Measurements from ENCODE around the gene NCKAP5.

The NCKAP5 gene

GRCh38 chr2:133417415-133417814 lies 150.8 kb downstream of the NCKAP5 start:
- DNase-seq: no peak

DNA sequence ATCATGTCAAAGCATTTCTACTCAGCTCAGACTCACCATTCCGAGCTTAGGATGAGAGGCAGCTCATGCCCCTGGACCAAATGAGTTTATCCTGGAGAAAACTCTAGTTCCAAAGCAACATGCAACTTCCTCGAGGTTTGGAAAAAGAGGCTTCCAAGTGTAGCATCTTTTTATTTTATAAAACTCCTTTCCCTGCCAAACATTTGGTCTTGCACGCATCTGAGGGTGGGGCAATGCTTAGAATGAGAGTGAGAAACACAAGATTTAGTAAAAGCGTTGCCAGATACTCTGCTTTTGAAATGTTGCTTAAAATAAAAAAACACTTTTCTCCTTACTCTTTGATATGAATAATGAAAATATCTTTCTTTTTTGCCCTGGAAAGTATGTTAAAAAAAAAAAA lies 151.5 kb downstream of the NCKAP5 start:
- DNase-seq: no peak

GRCh38 chr2:133416146-133416545 lies 152.1 kb downstream of the NCKAP5 start:
- no peak for DNase-seq

DNA sequence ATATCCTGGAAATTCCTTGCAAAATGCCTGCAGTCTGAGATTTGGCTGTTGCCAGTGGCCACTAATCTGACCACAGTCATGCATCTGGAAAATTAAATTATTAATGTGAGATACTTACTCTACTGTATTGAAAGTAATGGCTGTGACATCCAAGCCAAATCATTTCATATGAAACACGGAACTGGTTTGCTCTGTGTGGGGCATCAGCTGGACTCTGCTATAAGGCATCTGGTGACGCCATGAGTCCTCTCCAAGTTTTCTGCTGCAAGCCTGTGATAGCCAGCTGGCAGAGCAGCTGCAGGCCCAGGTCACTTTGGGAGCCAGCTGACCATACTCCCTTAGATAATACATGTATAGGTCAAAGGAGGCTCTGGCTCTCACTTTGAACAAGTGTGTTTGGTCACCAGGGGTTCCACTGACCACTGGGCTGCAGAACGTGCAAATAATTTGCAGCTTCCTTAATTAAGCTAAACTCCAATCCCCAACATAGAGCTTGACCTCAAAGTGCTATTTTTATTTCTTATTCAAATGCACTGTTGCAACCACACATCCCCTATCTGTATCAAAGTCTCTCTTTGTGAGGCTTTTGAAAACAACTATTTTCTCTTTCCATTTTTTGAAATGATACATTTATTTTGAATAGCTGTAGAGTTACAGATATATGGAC lies 152.9 kb downstream of the NCKAP5 start:
- DNase-seq: no peak

DNA sequence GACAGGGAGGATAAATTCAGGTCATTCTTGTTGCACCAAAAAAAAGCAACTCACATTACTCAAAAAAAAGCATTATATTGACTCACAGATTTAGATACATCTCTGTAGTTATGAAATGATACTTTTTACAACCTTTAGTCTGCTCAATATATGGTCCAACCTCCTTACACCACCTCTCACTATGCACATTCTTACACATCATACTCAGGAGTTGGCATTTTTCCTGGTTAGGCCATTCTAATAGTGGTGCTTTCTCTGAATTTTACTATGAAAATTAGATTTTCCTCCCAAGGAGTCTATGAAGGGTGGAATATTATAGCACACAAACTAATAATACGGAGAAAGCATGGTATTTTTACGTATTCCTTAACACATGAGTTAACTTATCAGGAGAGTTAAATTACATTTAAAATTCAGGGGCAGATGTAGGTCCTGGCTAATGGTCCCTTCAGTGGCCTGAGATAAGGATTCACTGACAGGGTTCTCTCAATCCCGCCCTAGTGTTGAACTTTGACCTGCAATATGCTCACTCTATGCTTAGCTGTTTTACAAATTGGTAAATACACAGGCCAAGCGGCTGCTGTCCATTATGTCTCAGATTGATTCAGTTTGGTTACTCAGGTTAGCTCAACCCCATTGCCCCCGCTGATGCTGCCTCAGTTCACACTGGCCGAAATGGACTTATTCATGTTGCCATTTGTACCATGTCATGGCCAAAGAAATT lies 153.6 kb downstream of the NCKAP5 start:
- DNase-seq: no peak

DNA sequence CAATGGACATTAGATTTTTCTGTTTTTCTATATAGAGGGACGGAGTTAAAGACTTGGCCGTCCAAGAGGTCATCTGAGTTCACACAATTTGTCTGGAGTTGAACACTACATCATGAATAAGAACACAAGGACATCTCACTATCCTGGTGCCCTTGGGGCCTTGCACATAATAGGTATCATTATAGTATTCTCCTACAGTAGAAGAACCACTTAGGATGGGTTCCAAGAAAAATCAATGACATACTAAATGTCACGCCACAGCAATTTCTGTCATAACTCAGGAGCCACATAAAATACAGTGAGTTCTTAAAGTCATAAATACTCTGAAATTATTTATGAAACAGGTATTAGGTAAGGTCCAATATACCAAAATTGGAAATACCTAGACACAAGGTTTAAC lies 154.4 kb downstream of the NCKAP5 start:
- no peak for DNase-seq

GRCh38 chr2:133412694-133413093 lies 155.6 kb downstream of the NCKAP5 start:
- DNase-seq: no peak

DNA sequence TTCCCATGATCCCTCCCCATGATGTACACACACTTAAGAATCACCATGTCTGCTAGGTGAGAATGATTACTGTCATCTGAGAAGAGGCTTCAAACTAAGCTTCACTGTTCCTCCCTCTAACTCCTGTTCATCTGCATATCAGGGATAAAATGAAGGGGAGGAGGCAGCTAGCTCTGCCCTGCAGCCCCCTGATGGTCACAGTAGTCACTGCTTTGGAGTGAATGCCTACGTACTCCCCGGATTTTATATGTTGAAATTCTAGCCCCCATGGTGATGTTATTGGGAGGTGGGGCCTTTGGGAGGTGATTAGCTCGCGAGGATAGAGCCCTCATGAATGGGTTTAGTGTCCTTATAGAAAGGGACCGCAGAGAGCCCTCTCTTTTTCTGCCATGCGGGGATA lies 156.4 kb downstream of the NCKAP5 start:
- no peak for DNase-seq

GRCh38 chr2:133411101-133411500 lies 157.2 kb downstream of the NCKAP5 start:
- DNase-seq: no peak

DNA sequence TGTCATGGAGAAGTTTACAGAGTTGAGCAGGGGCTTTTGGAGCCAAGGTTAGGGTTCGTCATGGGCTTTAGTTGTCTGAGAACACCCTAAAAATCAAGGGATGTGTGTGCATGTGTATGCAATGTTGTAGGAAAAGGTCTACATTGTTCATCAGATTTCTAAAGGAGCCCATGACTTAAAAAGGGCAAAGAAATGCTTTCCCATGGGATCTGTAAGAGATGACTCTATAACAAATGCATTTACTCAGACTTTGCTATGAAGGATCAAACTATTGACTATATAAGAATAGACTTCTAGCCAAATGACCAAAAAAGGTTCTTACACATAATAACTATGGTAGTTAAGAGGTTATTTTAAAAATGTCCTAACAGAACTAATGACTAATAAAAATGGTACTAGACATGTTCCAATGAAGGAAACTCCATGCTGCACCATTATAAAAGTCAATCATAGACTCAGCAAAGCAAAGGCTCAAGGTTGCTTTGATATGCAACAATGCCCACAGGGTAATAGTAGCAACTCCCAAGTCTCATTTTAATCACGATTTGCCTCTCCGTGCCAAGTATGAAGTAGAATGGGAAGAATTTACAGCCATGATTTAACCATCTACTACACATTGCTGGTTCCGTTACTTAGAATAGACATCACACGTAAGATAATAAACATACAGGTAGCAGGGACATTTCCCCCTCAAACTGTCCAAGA lies 158.5 kb downstream of the NCKAP5 start:
- DNase-seq: no peak

- DNase-seq: no peak
Measured at GRCh38 chr2:133408671-133409070, 159.6 kb downstream of the NCKAP5 start.

DNA sequence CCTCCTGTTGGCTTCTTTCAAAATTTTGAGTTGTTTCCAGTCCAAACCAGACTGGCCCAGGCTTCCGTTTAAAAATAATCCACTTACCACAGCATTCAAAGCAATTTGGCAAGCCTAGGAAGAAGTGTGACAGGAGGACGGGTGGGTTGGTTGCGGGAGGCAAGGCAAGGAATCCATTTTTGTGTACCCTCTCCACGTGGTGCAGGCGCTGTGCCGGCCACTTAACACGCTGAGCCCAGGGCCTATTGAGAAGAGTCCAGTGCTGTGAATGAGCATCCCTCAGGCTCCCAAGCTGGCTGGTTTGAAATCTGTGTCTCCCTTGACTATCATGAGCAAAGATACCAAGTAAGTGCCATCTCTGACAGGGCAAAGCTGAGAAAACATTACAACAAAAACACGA lies 160.9 kb downstream of the NCKAP5 start:
- no peak for DNase-seq

- no peak for DNase-seq
Measured at GRCh38 chr2:133405252-133405651, 163.0 kb downstream of the NCKAP5 start.

- DNase-seq: no peak
Measured at GRCh38 chr2:133400411-133400810, 167.9 kb downstream of the NCKAP5 start.

DNA sequence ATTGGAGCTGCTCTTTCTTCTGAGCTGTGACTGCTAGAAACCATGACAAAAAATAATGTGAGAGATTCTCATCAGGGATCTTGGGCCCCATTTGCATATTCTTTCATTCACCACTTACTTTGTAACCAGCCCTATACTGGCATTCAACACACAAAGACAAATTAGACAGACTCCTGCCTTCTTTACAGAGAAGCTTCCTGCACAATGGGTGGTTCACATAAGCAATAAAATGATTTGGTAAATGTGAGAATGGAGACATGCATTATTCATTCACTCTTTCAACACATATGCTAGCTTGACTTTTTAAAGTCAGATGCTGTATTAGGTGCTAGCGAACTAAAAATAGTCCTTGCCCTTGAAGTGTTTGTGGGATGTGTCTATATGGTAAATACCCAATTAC lies 174.4 kb downstream of the NCKAP5 start:
- no peak for DNase-seq

- no peak for DNase-seq
Measured at GRCh38 chr2:133390156-133390555, 178.1 kb downstream of the NCKAP5 start.

GRCh38 chr2:133389569-133389968 lies 178.7 kb downstream of the NCKAP5 start:
- DNase-seq: no peak

GRCh38 chr2:133382566-133382965 lies 185.7 kb downstream of the NCKAP5 start:
- DNase-seq: no peak

GRCh38 chr2:133380991-133381390 lies 187.3 kb downstream of the NCKAP5 start:
- DNase-seq: no peak

DNA sequence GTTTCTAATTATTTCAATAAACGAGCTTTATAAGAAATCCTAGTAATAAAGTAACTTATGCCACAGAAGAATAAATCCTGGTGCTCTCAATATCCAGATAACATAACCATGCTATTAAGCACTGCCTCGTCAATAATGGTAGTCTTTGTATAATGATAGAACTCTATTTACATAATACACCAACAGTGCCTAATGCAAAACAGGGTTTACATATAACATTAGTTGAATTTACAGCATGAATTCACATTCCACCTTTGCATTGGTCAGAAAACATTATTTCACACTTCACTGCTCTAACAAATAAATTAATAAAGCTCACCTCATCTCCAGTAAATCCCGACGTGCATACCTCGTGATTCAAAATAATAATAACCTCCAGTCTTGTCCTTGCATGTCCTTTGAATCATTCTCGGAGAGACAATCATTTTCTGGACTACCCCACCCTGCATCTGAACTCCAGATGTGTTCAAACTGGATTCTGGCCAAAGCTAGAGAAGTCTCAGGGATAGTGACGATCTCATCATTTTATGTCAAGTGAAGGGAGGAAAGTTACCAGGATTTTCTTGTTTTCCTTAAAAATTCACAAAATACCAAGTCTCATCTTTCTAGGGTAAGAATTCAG lies 189.2 kb downstream of the NCKAP5 start:
- DNase-seq: no peak

DNA sequence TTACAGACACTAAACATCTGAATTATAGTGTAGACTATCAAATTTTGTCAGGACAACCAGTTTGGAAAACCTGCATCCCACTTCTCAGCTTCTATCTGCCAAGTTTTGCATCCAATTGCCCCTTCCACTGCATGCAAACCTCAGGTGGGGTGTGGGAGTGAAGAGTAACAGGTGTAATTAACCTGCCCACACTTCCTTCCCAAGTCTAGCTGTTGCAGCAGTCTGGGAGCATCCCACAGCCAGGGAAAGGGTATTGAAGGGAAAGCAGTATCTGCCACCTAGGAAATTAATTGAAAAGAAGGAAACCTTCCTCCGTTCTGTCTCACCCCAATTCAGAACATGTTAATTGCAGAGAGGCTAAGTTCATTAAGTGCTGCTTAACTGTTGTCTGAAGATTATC lies 189.9 kb downstream of the NCKAP5 start:
- no peak for DNase-seq

DNA sequence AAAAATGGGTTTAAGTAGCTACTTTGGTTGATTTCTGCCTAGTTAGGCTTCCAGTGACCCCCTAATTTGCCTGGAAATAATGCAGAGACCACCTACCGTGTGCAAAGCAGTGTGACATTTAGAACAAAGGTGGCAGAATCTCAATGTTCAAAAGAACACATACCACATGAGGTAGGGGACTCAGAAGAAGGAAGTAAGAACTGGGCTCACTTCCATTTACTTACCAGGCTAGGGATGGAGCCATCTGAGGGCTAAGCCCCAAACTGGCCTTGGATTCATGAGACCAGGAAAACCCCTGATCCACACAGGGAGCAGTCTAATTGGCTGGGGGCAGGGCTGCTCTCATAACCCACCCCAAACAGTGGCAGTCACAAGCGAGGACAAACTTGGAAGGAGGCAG lies 190.7 kb downstream of the NCKAP5 start:
- DNase-seq: no peak

DNA sequence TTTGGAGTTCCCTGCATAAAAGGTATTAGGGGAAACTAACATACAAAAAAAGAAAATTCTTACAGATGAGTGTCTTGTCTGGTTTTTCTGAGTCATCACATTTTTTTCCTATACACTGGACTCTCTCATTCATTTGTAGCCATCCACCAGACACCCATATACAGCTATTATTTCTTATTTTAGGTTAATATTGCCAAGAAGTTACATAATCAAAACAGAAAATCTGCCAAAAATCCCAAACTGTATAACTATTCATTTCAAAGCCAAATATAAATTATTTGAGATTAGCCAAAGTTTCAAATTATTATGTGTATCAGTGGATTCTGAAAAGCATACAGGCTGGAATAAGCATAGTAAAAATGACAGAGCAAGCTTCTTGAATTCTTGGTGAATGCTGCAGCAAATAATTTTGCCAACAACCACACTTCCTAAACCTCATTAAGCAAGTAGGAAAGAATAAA lies 191.2 kb downstream of the NCKAP5 start:
- DNase-seq: no peak

Measured in T-helper 2 cell (primary cell).